Naive thymus-derived CD4-positive, alpha-beta T cell (primary cell): ENCODE results near the gene ALPK1. TPM values are rescaled to one million over a fixed set of nuclear protein-coding genes. Genes with fewer than 3 reads are reported as not detected.

Experiments
- ATAC-seq: fragments of 150-1000 bp; cut with Tn5 transposase; 2 replicates; pipeline ENCODE4 v1.10.0; 2021; ENCODE audit warnings: mild to moderate bottlenecking, moderate library complexity
- CTCF ChIA-PET: fragments of 350-600 bp; sonication (Branson Sonifier 250); formaldehyde crosslinking; loops from one replicate; lab custom pipeline; 2021; ENCODE audit warnings: antibody characterized with exemption; lab: Charles Lee
- POLR2A ChIA-PET: fragments of 350-600 bp; sonication (Branson Sonifier 250); formaldehyde crosslinking; loops from one replicate; lab custom pipeline; 2021; ENCODE audit warnings: antibody characterized with exemption, inconsistent platforms; lab: Charles Lee
- DNase-seq, 9 donors: peaks; one replicate each; pipeline versions ENCODE4 v3.0.0 to v3.0.0-alpha.2; 2020 to 2022; ENCODE audit warnings: mixed read lengths in 1 of 9
- H3K27ac ChIP-seq: one replicate; pipeline ENCODE4 v1.7.0; 2013; ENCODE audit warnings: mild to moderate bottlenecking, low read depth, low read length, moderate library complexity
- H3K27me3 ChIP-seq, 2 donors: one replicate each; pipeline ENCODE4 v1.7.0; 2013; ENCODE audit warnings: low read length in 2 of 2, mild to moderate bottlenecking in 2 of 2, moderate library complexity in 2 of 2; ENCODE audit not compliant: control insufficient read depth in 2 of 2, insufficient read depth in 2 of 2
- H3K36me3 ChIP-seq, 3 experiments: 1 replicate in 2 of 3; 2 replicates in 1 of 3; pipeline ENCODE4 v1.7.0; 2013; ENCODE audit warnings: low read length in 3 of 3, mild to moderate bottlenecking in 3 of 3, moderate library complexity in 1 of 3; ENCODE audit not compliant: insufficient read depth in 3 of 3, control insufficient read depth in 2 of 3
- H3K4me1 ChIP-seq, 2 donors: one replicate each; pipeline ENCODE4 v1.7.0; 2013; ENCODE audit warnings: low read length in 2 of 2, mild to moderate bottlenecking in 2 of 2, moderate library complexity in 1 of 2; ENCODE audit not compliant: control insufficient read depth in 2 of 2, insufficient read depth in 2 of 2
- H3K4me3 ChIP-seq: 2 replicates; pipeline ENCODE4 v1.7.0; 2013; ENCODE audit warnings: mild to moderate bottlenecking, low read length
- H3K9me3 ChIP-seq, 3 experiments: 1 replicate in 2 of 3; 2 replicates in 1 of 3; pipeline ENCODE4 v1.7.0; 2013; ENCODE audit warnings: low read length in 3 of 3; ENCODE audit not compliant: control insufficient read depth in 2 of 3
- H3K27ac Mint-ChIP-seq, 9 donors: one replicate each; pipeline ENCODE4 v1.8.0; 2020 to 2022; ENCODE audit warnings: mixed read lengths in 9 of 9, mild to moderate bottlenecking in 8 of 9, moderate library complexity in 5 of 9, inconsistent platforms in 2 of 9
- H3K27me3 Mint-ChIP-seq, 5 donors: one replicate each; pipeline ENCODE4 v1.8.0; 2021 to 2022; ENCODE audit warnings: mixed read lengths in 5 of 5, mild to moderate bottlenecking in 1 of 5
- H3K36me3 Mint-ChIP-seq, 5 donors: one replicate each; pipeline ENCODE4 v1.8.0; 2020 to 2022; ENCODE audit warnings: mixed read lengths in 5 of 5, mild to moderate bottlenecking in 3 of 5, inconsistent platforms in 1 of 5
- H3K4me1 Mint-ChIP-seq, 7 donors: one replicate each; pipeline ENCODE4 v1.8.0; 2020 to 2022; ENCODE audit warnings: mixed read lengths in 7 of 7, mild to moderate bottlenecking in 3 of 7, inconsistent platforms in 1 of 7
- H3K4me3 Mint-ChIP-seq, 10 donors: one replicate each; pipeline ENCODE4 v1.8.0; 2020 to 2022; ENCODE audit warnings: mild to moderate bottlenecking in 10 of 10, mixed read lengths in 10 of 10, moderate library complexity in 6 of 10, inconsistent platforms in 2 of 10
- H3K9me3 Mint-ChIP-seq, 11 donors: one replicate each; pipeline ENCODE4 v1.8.0; 2020 to 2022; ENCODE audit warnings: mixed read lengths in 11 of 11, mild to moderate bottlenecking in 4 of 11, inconsistent platforms in 1 of 11, moderate library complexity in 1 of 11
- intact Hi-C, 2 donors: fragments of 100-400 bp; cut with micrococcal nuclease; formaldehyde crosslinking; loops; one replicate each; pipeline ENCODE4 v1.15.1; 2023
- polyA plus RNA-seq, 2 donors: library from polyadenylated mRNA; unstranded; fragments of 300-500 nt; fragmentation: Illumina TruSeq; gene quantifications; one replicate each; pipeline ENCODE4 v1.2.3, GENCODE V29; 2021
- total RNA-seq, 6 experiments: library from RNA in 5 of 6; stranded (reverse) in 5 of 6; gene quantifications; 1 replicate in 5 of 6; 2 replicates in 1 of 6; pipeline ENCODE4 v1.2.3 and lab custom pipeline; 2021 to 2026

Gene ALPK1
- total and polyA plus RNA-seq, 7 experiments from 2014 or later = 5.0 to 35.0 (median 18.8) TPM

- Histone ChIP-seq H3K4me3 (no peak overlapping the region), H3K36me3 (peaks cover 0 to 15% (median 0%) of the 10 kb centered on the region in 3 experiments), H3K27ac (no peak overlapping the region), H3K27me3 (no peaks in the 10 kb centered on the region), H3K9me3 (no peaks in the 10 kb centered on the region), H3K4me1 (no peaks in the 10 kb centered on the region)
- Mint-ChIP-seq H3K4me3 (no peak overlapping the region), H3K36me3 (peaks cover 0 to 60% (median 15%) of the 10 kb centered on the region in 5 donors), H3K27me3 (no peaks in the 10 kb centered on the region), H3K9me3 (no peaks in the 10 kb centered on the region), H3K4me1 (peaks cover 0 to 9% (median 0%) of the 10 kb centered on the region in 7 donors), H3K27ac (no peak overlapping the region)
- intact Hi-C loops = loop anchor here (5.0 to 10.0 kb wide), 5 partner anchors 305 to 625 kb away; partner anchors contain the start of genes LARP7 (in 1 of the 2) and ZGRF1 (in 1 of the 2)
- ChIA-PET POLR2A (no interaction called here), CTCF (interaction anchor here (0.9 to 3.6 kb wide), 2 partner anchors 194 to 436 kb away, joined by 3 to 14 read pairs; no protein-coding TSS in a partner anchor)
- DNase-seq = no peak
- ATAC-seq = no peak
Measured at GRCh38 chr4:112329672-112330375, 32.7 kb downstream of the ALPK1 start.

GRCh38 chr4:112330921-112331320 lies 33.8 kb downstream of the ALPK1 start:
- Mint-ChIP-seq H3K27ac (no peak overlapping the region), H3K9me3 (no peaks in the 10 kb centered on the region), H3K4me3 (no peak overlapping the region), H3K36me3 (peaks cover 0 to 59% (median 17%) of the 10 kb centered on the region in 5 donors), H3K27me3 (no peaks in the 10 kb centered on the region), H3K4me1 (peaks cover 0 to 9% (median 0%) of the 10 kb centered on the region in 7 donors)
- ATAC-seq (no peak), DNase-seq (no peak)
- no peak overlapping the region for H3K4me3 ChIP-seq
- H3K36me3 ChIP-seq = peaks cover 0 to 6% (median 0%) of the 10 kb centered on the region in 3 experiments
- no peaks in the 10 kb centered on the region for H3K4me1 ChIP-seq
- intact Hi-C loops = no loop called here
- H3K9me3 ChIP-seq = no peaks in the 10 kb centered on the region
- ChIA-PET CTCF (no interaction called here), POLR2A (no interaction called here)
- H3K27me3 ChIP-seq = no peaks in the 10 kb centered on the region
- H3K27ac ChIP-seq = no peak overlapping the region

GRCh38 chr4:112332398-112332797 lies 35.2 kb downstream of the ALPK1 start:
- Mint-ChIP-seq H3K36me3 (peaks cover 0 to 50% (median 19%) of the 10 kb centered on the region in 5 donors), H3K27me3 (no peaks in the 10 kb centered on the region), H3K4me3 (no peak overlapping the region), H3K9me3 (no peaks in the 10 kb centered on the region), H3K4me1 (peaks cover 0 to 9% (median 0%) of the 10 kb centered on the region in 7 donors), H3K27ac (no peak overlapping the region)
- Histone ChIP-seq H3K4me1 (no peaks in the 10 kb centered on the region), H3K9me3 (no peaks in the 10 kb centered on the region), H3K27ac (no peak overlapping the region), H3K27me3 (no peaks in the 10 kb centered on the region), H3K4me3 (no peak overlapping the region), H3K36me3 (peaks cover 0 to 6% (median 0%) of the 10 kb centered on the region in 3 experiments)
- DNase-seq = no peak
- ChIA-PET CTCF (no interaction called here), POLR2A (no interaction called here)
- no peak for ATAC-seq
- intact Hi-C loops = no loop called here

GRCh38 chr4:112340023-112340422 lies 42.9 kb downstream of the ALPK1 start:
- H3K36me3 ChIP-seq = peaks cover 0 to 4% (median 0%) of the 10 kb centered on the region in 3 experiments
- Mint-ChIP-seq H3K27me3 (no peaks in the 10 kb centered on the region), H3K9me3 (no peaks in the 10 kb centered on the region), H3K4me3 (no peak overlapping the region), H3K36me3 (peaks cover 0 to 32% (median 9%) of the 10 kb centered on the region in 5 donors), H3K27ac (no peak overlapping the region), H3K4me1 (peaks cover 0 to 9% (median 3%) of the 10 kb centered on the region in 7 donors)
- ATAC-seq = no peak
- H3K4me3 ChIP-seq = no peak overlapping the region
- no peaks in the 10 kb centered on the region for H3K27me3 ChIP-seq
- intact Hi-C loops = no loop called here
- H3K9me3 ChIP-seq = no peaks in the 10 kb centered on the region
- H3K4me1 ChIP-seq = no peaks in the 10 kb centered on the region
- no peak overlapping the region for H3K27ac ChIP-seq
- POLR2A ChIA-PET = no interaction called here
- no peak for DNase-seq
- CTCF ChIA-PET = no interaction called here

GRCh38 chr4:112341033-112341432 lies 43.9 kb downstream of the ALPK1 start:
- ChIA-PET POLR2A (no interaction called here), CTCF (no interaction called here)
- H3K27me3 Mint-ChIP-seq = no peaks in the 10 kb centered on the region
- peaks cover 0 to 29% (median 6%) of the 10 kb centered on the region in 5 donors for H3K36me3 Mint-ChIP-seq
- H3K9me3 Mint-ChIP-seq = no peaks in the 10 kb centered on the region
- H3K4me3 Mint-ChIP-seq = no peak overlapping the region
- no peak overlapping the region for H3K4me3 ChIP-seq
- no peaks in the 10 kb centered on the region for H3K4me1 ChIP-seq
- no peak for DNase-seq
- H3K27ac Mint-ChIP-seq = no peak overlapping the region
- H3K9me3 ChIP-seq = no peaks in the 10 kb centered on the region
- intact Hi-C loops = no loop called here
- H3K27ac ChIP-seq = no peak overlapping the region
- H3K36me3 ChIP-seq = peaks cover 0 to 4% (median 0%) of the 10 kb centered on the region in 3 experiments
- ATAC-seq = no peak
- peaks cover 0 to 9% (median 3%) of the 10 kb centered on the region in 7 donors for H3K4me1 Mint-ChIP-seq
- H3K27me3 ChIP-seq = no peaks in the 10 kb centered on the region

GRCh38 chr4:112343330-112344080 lies 46.3 kb downstream of the ALPK1 start:
- peaks cover 0 to 9% (median 3%) of the 10 kb centered on the region in 7 donors for H3K4me1 Mint-ChIP-seq

More at GRCh38 chr4:112343330-112344080, 46.3 kb downstream of the ALPK1 start:
- ATAC-seq (no peak), DNase-seq (no peak)
- CTCF ChIA-PET = no interaction called here
- H3K36me3 Mint-ChIP-seq = peaks cover 0 to 33% (median 6%) of the 10 kb centered on the region in 5 donors
- intact Hi-C loops = no loop called here
- Histone ChIP-seq H3K4me1 (no peaks in the 10 kb centered on the region), H3K9me3 (no peaks in the 10 kb centered on the region), H3K27me3 (no peaks in the 10 kb centered on the region), H3K4me3 (no peak overlapping the region), H3K36me3 (peaks cover 0 to 4% (median 0%) of the 10 kb centered on the region in 3 experiments), H3K27ac (no peak overlapping the region)
- POLR2A ChIA-PET = no interaction called here
- no peaks in the 10 kb centered on the region for H3K27me3 Mint-ChIP-seq
- no peaks in the 10 kb centered on the region for H3K9me3 Mint-ChIP-seq
- no peak overlapping the region for H3K27ac Mint-ChIP-seq
- no peak overlapping the region for H3K4me3 Mint-ChIP-seq
